Measurements from ENCODE around the gene MICAL2. TPM values are rescaled to one million over a fixed set of nuclear protein-coding genes. Genes with fewer than 3 reads are reported as not detected.

The MICAL2 gene
- total and polyA plus RNA-seq, 8 donors = 4.8 to 38.8 (median 26.5) TPM

DNA sequence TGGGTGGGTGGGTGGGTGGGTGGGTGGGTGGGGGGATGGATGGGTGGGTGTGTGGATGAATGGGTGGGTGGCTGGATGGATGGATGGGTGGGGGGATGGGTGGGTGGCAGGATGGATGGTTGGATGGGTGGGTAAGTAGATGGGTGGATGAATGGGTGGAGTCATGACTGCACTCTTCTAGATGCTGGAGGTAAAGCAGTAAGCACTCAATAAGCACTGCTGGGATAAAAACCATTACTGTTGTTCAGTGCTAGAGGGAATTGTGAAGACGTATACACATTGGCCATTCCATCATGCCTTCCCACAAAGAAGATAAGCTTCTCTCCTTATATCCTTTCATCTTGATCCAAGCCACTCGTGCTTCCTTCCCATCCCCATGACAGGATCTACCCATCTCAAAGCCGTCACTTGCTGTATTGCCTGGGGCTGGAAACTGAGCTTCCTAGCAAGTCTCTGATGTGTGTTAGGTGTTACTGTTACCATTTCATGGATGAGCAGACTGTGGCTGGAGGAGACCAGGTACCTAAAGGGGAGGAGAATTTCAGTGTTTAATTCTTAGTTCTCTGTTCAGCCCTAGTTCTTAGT, 74.8 kb downstream of the MICAL2 start:
- 93 to 98% methylated on average over 3 of the region's 3 CpGs for WGBS, 2 donors
- no peak overlapping the region for H3K27ac ChIP-seq
- H3K9me3 ChIP-seq = no peaks in the 10 kb centered on the region
- DNase-seq = no peak
- TF ChIP-seq, protein P1, sequence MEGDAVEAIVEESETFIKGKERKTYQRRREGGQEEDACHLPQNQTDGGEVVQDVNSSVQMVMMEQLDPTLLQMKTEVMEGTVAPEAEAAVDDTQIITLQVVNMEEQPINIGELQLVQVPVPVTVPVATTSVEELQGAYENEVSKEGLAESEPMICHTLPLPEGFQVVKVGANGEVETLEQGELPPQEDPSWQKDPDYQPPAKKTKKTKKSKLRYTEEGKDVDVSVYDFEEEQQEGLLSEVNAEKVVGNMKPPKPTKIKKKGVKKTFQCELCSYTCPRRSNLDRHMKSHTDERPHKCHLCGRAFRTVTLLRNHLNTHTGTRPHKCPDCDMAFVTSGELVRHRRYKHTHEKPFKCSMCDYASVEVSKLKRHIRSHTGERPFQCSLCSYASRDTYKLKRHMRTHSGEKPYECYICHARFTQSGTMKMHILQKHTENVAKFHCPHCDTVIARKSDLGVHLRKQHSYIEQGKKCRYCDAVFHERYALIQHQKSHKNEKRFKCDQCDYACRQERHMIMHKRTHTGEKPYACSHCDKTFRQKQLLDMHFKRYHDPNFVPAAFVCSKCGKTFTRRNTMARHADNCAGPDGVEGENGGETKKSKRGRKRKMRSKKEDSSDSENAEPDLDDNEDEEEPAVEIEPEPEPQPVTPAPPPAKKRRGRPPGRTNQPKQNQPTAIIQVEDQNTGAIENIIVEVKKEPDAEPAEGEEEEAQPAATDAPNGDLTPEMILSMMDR (IDR thresholded peaks at IDR 0.05) = no peak
- no peak for FAIRE-seq
- ATAC-seq = no peak
- no peaks in the 10 kb centered on the region for H3K36me3 ChIP-seq
- intact Hi-C loops (cut with DNase I) = no loop called here
- peaks cover 0 to 14% (median 1%) of the 10 kb centered on the region in 3 donors for H3K4me1 ChIP-seq
- H3K27me3 ChIP-seq = no peaks in the 10 kb centered on the region
- no peak overlapping the region for H3K4me3 ChIP-seq

DNA sequence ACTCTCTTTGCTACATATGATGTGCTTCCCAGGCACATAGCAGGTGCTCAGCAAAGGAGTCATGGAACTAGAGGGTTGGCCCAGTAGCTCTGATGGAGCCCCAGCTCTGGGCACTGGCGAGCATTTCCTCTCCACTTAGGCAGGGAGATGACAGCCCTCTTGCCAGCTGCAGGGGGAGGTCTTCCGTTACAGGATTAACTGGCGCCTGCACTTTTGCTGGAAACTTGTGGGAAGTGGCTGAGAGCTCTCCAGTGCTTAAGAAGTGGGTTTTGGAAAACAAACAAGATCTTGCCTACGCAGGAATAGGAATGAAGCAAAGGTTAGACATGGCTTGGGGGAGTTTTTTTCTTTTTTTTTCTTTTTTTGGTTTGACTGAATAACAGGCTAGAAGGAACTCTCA, 75.5 kb downstream of the MICAL2 start:
- no peak for DNase-seq
- WGBS, 2 donors = 84 to 88% methylated on average over 4 of the region's 4 CpGs
- H3K9me3 ChIP-seq = no peaks in the 10 kb centered on the region
- ATAC-seq = no peak
- intact Hi-C loops (cut with DNase I) = no loop called here
- H3K36me3 ChIP-seq = no peaks in the 10 kb centered on the region
- no peaks in the 10 kb centered on the region for H3K27me3 ChIP-seq
- no peak for FAIRE-seq
- H3K4me3 ChIP-seq = no peak overlapping the region
- TF ChIP-seq, protein P1 (IDR thresholded peaks at IDR 0.05) = no peak
- peaks cover 0 to 14% (median 0%) of the 10 kb centered on the region in 3 donors for H3K4me1 ChIP-seq
- no peak overlapping the region for H3K27ac ChIP-seq

DNA sequence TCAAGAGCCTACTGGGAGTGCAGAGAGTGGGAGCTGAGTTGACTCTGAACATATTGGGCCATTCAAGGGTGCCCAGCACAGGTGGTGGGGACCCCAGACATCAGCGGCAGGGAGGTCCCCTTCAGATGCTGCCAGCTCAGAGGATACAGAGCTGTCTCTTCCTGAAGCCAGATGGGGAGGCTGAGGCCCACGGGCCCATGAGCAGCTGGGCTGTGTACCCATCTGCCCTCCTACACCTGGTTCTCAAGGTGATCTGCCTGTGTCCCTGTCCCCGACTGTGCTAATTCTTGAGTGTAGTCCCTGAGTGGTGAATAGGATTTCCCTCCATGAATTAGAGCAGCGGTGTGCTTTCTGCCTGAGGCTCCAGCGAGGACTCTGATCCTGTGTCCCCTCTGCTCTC, 76.3 kb downstream of the MICAL2 start:
- intact Hi-C loops (cut with DNase I) = no loop called here
- TF ChIP-seq, protein P1 (IDR thresholded peaks at IDR 0.05) = no peak
- ATAC-seq (no peak), FAIRE-seq (no peak), DNase-seq (no peak)
- H3K27me3 ChIP-seq = no peaks in the 10 kb centered on the region
- H3K27ac ChIP-seq = no peak overlapping the region
- 85% methylated on average over 5 of the region's 5 CpGs for WGBS, 2 donors
- H3K4me3 ChIP-seq = no peak overlapping the region
- H3K9me3 ChIP-seq = no peaks in the 10 kb centered on the region
- H3K36me3 ChIP-seq = no peaks in the 10 kb centered on the region
- peaks cover 0 to 14% (median 0%) of the 10 kb centered on the region in 3 donors for H3K4me1 ChIP-seq

DNA sequence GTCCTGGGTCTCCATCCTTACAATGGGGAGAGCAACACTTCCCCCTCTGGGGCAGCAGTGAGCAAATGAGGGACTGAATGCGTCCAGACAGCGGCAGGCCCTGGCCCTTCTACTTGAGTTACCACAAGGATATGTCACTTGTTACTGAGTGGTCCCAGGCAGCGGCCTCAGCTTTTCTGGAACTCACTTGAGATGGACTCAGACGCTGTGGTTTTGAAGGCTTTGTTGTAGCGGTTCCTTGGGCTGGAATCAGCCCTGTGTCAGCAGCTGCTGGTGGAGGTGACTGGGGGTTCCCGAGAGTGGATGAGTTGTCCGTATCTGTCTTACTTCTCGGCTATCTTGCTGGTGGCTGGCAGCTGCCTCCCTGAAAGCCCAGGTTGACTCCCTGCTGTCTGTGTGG, 77.0 kb downstream of the MICAL2 start:
- Histone ChIP-seq H3K4me1 (peaks cover 0 to 14% (median 0%) of the 10 kb centered on the region in 3 donors), H3K27ac (no peak overlapping the region), H3K36me3 (no peaks in the 10 kb centered on the region), H3K9me3 (no peaks in the 10 kb centered on the region), H3K4me3 (no peak overlapping the region), H3K27me3 (no peaks in the 10 kb centered on the region)
- 88 to 95% methylated on average over 8 of the region's 8 CpGs for WGBS, 2 donors
- no peak for DNase-seq
- TF ChIP-seq, protein P1 (IDR thresholded peaks at IDR 0.05) = no peak
- ATAC-seq = no peak
- intact Hi-C loops (cut with DNase I) = no loop called here
- no peak for FAIRE-seq

DNA sequence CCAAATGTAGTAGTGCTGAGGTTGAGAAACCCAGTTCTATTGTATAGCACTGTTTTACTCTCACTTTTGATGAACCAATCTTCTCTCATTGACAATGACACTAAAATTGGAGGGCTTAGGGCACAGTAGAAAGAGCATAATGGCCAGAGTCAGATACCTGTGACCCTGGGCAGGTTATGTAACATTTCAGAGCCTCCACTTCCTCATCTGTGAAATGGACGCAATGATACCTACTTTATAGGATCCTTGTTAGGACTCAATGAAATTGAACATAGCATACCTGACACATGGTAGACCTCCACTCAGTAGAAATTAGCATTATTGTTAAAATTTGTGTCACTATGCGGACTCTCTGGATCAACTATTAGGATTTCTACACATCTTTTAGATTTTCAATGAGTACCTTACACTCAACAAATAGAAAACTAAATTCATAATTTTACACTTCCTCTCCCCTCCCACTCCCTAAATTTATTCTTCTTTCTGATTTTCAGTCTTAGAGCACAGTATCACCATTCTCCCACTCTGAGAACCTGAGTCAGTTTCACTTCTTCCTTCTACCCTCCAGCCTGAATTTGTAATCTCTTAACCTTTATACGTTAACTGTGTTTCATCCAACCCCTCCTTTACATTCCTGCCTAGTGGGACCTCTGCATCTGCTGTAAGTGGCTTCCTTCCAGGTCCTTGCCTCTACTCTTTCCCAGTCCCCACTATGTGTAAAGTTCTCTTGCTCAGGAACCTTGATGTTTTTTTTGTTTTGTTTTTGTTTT, 78.3 kb downstream of the MICAL2 start:
- FAIRE-seq (no peak), DNase-seq (no peak), ATAC-seq (no peak)
- intact Hi-C loops (cut with DNase I) = no loop called here
- Histone ChIP-seq H3K9me3 (no peaks in the 10 kb centered on the region), H3K4me3 (no peak overlapping the region), H3K36me3 (no peaks in the 10 kb centered on the region), H3K27me3 (no peaks in the 10 kb centered on the region), H3K27ac (no peak overlapping the region), H3K4me1 (peaks cover 8 to 16% (median 10%) of the 10 kb centered on the region in 3 donors)
- TF ChIP-seq, protein P1 (IDR thresholded peaks at IDR 0.05) = no peak
- WGBS, 2 donors = 77 to 78% methylated on average over 3 of the region's 3 CpGs
